Stimulated activated CD4-positive, alpha-beta T cell treated with anti-CD3 and anti-CD28 coated beads, Interleukin-4, amount 100 ng/mL, for 24 hours (primary cell): Measurements from ENCODE around the gene SURF4.
"Not testable (repeated sequence)": the region's sequence is repeated elsewhere in the genome, so short reads cannot be mapped to it uniquely, and the experiment has no call there.

ENCODE experiments used
- DNase-seq: peaks from one replicate; pipeline ENCODE4 v3.0.0-alpha.2; 2020

Gene SURF4

GRCh38 chr9:133397370-133397769 lies 21.5 kb upstream of the SURF4 start:
- DNase-seq = no peak

DNA sequence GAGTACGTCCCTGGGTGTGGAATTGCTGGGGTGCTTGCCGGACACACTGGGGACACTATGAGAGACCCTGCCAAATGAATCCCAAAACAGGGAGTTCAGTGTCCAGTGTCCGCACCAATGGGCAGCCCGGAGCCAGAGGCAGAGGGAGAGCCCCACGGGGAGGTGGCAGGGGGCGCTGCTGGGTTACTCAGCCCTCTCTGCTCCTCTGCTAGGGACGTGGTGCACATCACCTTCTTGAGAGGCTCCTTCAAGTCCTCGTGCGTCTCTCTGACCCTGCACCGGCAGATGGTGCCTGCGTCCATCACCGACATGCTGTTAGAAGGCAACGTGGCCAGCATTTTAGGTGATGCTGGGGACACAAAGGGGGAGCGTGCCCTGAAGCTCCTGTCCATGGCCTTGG lies 21.1 kb upstream of the SURF4 start:
- no peak for DNase-seq

DNA sequence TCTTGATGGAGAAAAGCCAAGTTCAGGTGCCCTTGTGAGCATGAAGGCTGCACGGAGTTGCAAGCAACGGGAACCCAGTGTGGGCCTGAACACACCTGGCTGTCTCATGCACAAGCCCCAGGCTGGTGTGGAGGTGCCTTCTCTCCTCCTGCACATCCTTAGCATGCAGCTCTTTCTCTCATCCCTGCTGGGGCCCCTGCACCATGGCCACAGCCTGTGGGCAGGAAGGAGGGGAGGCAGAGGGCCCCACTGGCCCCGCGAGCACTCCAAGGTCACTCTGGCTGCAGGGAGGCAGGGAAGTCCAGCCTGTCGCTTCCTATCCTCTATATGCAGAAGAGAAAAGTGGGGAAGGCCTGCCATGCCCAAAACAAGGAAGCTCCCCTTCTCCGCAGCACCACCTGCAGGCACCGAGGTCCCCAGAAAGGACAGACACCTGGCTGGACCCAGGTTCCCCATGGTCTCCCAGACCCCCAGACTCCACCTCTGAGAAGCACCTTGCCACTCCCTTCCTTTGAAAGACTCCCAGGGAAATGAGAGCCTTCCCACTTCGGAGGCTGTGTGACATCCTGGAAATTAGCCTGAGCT lies 18.9 kb upstream of the SURF4 start:
- no peak for DNase-seq

DNA sequence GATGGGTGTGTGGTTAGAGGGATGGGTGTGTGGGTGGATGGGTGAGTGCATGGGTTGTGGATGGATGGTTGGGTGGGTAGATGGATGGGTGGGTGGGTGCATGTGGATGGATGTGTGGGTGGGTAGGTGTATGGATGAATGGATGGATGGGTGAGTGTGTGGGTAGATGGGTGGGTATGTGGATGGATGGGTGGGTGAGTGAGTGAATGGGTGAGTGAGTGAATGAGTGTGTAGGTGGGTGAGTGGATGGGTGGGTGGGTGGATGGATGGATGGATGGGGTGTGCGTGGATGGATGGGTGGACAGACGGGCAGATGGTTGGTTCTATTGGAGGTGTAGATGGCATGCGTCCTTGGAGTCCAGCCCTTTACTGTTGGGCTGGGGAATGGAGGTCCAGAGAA lies 17.5 kb upstream of the SURF4 start:
- no peak for DNase-seq

- DNase-seq = not testable (repeated sequence)
Observed at GRCh38 chr9:133392308-133392707, 16.4 kb upstream of the SURF4 start.

DNA sequence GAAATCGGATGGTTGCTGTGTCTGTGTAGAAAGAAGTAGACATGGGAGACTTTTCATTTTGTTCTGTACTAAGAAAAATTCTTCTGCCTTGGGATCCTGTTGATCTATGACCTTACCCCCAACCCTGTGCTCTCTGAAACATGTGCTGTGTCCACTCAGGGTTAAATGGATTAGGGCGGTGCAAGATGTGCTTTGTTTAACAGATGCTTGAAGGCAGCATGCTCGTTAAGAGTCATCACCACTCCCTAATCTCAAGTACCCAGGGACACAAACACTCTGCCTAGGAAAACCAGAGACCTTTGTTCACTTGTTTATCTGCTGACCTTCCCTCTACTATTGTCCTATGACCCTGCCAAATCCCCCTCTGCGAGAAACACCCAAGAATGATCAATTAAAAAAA lies 15.6 kb upstream of the SURF4 start:
- not testable (repeated sequence) for DNase-seq

- no peak for DNase-seq
Observed at GRCh38 chr9:133390713-133391112, 14.9 kb upstream of the SURF4 start.

DNA sequence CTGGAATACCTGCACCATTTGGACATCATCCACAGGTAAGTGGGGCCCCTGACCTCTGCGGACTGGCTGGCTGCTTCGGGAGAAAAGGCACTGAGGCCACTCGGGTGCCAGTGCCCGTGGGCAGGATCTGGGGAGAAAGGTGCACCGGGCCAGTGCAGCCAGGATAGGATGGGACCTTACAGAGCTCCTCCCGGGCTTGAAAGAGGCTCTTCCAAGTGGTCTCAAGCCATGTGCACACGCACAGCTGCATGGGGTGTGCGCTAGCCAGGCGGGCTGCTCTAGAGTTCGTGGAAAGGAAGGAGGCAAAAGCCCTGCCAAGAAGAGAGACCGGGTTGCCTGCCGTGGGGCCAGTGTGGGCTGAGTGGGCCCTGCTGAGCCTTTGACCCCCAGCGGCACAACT lies 13.7 kb upstream of the SURF4 start:
- no peak for DNase-seq

- no peak for DNase-seq
Observed at GRCh38 chr9:133389025-133389557, 13.2 kb upstream of the SURF4 start.

DNA sequence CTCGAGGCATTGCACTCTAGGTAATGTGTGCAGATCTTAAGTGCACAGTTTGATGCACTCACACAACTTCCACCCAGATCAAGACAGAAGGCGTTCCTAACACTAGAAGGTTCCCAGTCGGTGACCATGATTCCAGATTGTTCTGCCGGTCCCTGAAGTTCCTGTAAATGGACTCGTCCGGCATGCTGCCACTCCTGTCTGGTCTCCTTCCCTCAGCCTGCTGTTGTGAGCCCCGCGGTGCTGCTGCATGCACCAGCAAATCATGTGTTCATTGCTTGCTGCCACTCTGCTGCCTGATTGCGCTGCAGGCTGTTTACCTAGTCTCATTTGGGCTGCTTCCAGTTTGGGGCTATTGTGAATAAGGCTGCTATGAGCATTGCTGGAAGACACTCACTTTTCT lies 11.8 kb upstream of the SURF4 start:
- DNase-seq = no peak

DNA sequence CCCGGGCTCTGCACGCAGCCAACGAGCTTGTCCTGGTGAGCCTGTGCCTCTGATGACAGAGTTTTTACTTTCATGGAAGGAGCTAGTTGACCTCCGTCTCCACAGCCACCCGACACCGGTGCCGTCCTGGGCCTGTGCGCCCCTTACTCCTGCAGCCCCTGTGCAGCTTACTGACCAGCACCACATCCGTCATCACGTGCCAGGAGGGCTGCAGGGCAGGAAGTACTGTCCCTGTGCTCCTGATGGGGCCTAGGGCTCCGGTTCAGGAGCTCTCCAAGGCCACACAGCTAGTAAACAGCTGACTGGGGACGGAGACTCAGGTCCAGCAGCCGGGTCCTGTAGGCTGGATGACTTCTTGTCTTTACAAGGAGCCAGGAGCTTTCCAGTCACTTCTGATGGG lies 10.5 kb upstream of the SURF4 start:
- no peak for DNase-seq

DNA sequence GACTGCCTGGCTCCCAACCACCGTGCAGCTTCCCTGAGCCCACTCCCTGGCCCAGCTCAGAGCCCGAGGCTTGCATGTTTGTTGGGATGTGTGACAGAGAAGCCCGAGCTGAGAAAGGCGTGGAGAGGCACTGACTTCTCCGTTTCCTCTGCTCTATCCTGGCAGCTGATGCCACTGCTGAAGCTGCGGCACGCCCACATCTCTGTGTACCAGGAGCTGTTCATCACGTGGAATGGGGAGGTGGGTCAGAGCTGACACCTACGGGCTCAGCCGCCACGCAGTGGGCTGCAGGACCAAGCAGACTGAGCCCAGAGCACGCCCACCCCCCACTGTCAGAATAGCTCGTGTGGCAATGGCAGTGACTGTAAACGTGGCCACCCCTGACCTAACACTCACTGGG lies 9.6 kb upstream of the SURF4 start:
- DNase-seq = no peak

- DNase-seq = no peak
Observed at GRCh38 chr9:133384736-133385321, 9.0 kb upstream of the SURF4 start.

GRCh38 chr9:133383438-133383837 lies 7.6 kb upstream of the SURF4 start:
- DNase-seq = no peak

DNA sequence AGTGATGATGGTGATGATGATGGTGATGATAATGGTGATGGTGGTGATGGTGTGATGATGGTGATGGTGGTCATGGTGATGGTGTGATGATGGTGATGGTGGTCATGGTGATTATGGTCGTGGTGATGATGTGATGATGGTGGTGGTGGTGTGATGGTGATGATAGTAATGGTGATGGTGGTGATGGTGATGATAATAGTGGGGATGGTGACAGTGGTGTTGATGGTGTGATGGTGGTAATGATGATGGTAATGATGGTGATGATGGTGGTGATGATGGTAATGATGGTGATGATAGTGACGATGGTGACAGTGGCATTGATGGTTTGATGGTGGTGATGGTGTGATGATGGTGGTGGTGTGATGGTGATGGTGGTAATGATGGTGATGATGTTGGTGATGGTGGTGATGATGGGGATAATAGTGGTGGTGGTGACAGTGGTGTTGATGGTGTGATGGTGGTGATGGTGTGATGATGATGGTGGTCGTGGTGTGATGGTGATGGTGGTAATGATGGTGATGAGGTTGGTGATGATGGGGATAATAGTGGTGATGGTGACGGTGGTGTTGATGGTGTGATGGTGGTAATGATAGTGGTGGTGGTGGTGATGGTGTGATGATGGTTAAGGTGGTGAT lies 6.8 kb upstream of the SURF4 start:
- no peak for DNase-seq

DNA sequence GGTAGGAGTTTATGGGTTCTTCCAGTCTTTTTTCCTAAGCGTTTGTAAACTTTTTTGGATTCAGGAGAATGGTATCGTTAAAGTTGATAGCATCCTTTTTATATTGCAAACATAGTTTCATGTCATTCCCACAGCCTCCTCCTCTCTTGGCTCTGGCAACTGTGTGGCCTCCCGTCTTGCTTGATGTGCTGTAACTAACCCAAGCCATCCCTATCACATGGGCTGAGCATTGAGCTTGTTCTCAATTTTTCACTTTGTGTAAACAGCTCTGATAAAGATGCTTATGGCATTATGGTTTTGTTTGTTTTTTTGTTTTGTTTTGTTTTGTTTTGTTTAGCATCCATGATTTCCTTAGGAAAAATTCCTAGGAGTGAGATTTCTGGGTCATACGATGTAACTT lies 4.9 kb upstream of the SURF4 start:
- no peak for DNase-seq

GRCh38 chr9:133379153-133380086 lies 3.6 kb upstream of the SURF4 start:
- no peak for DNase-seq

- DNase-seq = no peak
Observed at GRCh38 chr9:133378408-133378962, 2.6 kb upstream of the SURF4 start.

DNA sequence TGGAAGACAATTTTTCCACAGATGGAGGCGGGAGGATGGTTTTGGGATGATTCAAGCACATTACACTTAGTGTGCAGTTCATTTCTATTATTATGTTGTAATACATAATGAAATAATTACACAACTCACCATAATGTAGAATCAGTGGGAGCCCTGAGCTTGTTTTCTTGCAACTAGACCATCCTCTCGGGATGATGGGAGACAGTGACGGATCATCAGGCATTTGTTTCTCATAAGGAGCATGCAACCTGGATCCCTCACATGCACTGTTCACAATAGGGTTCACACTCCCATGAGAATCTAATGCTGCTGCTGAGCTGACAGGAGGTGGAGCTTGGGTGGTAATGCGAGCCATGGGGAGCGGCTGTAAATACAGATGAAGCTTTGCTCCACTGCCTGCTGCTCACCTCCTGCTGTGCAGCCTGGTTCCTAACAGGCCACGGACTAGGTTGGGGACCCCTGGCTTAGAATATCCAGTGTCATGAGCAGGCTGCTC lies 1.9 kb upstream of the SURF4 start:
- no peak for DNase-seq

DNA sequence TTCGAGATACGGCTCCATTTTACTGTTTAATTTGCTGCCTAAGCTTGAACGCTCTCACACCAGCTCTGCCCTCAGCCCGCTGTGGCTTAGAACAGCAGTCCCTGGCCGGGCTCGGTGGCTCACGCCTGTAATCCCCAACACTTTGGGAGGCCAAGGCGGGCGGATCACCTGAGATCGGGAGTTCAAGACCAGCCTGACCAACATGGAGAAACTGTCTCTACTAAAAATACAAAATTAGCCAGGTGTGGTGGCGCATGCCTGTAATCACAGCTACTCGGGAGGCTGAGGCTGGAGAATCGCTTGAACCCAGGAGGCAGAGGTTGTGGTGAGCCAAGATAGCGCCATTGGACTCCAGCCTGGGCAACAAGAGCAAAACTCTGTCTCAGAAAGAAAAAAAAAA lies 1.4 kb upstream of the SURF4 start:
- DNase-seq = not testable (repeated sequence)

DNA sequence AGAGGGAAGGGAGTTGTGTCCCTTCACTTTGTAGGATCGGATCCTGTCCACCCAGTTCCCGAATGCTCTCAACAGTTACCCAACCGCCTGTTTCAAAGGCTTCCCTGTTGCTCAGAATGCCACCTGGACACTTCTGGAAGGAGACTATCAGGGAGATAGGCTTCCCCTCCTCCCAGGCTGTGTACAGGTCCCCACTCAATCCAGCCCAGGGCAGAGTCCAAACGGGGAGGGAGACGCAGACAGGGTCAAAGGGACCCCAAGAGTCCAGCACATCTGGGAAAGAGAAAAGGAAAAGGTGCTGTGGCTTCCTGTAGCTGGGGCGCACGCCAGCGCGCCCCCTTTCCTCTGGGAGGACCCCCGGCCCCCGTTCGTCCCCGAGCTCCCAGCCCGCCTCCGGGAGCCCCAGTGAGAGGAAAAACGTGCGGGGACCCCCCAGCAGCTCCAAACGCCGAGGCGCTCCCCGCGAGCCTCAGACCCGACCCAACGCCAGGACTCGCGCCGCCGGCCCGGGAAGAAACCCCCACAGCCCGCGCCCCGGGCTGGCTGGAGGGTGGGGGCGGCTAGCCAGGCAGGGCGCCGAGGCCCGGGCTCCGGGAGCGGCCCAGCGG lies 640 bp downstream of the SURF4 start:
- peak; percentile 17 for DNase-seq

GRCh38 chr9:133374612-133375115 lies 1.2 kb downstream of the SURF4 start:
- peak; percentile 21 for DNase-seq
